Measurements from ENCODE around the gene PEPD.

Gene PEPD

GRCh38 chr19:33394723-33395560, 126.6 kb downstream of the PEPD start:
- DNase-seq (ENCODE audit: low read depth), result no peak

GRCh38 chr19:33394006-33394722, 127.4 kb downstream of the PEPD start:
- no peak for DNase-seq (ENCODE audit: low read depth)

DNA sequence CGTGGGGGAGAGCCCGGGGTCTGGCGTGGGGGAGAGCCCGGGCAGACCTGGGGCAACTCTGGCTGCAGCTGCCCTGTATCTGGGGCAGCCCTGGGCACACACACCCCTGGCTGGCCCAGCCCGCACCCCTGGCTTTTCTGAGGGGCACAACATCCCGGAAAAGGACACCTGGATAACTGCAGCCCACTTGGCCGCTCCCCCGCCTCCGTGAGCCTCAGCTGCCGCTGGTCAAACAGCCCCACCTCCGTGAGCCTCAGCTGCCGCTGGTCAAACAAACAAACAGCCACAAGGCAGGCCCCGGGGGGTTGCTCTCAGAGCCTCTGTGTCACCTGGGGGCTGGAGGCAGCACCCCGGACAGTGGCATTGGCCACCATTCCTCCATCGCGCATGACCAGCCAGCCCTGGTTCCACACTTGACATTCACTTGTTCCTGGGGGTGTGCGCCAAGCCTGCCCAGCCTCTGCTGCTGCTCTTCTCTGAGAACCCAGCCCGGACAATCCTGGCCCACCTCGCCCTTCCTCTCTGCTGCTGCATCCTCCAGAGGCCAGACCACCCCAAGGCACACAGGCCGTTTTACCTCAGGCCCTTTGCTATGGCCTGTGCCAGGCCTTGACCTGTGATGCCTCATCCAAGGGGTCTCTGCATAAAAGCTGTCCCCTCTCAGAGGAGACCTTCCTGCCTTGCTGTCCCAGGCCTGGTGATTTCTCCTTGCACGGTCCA, 128.1 kb downstream of the PEPD start:
- no peak for DNase-seq (ENCODE audit: low read depth)

- no peak for DNase-seq (ENCODE audit: low read depth)
Observed at GRCh38 chr19:33392341-33393285, 129.0 kb downstream of the PEPD start.

GRCh38 chr19:33391631-33392249, 129.9 kb downstream of the PEPD start:
- no peak for DNase-seq (ENCODE audit: low read depth)

- DNase-seq (ENCODE audit: low read depth), result no peak
Observed at GRCh38 chr19:33390908-33391630, 130.5 kb downstream of the PEPD start.

DNA sequence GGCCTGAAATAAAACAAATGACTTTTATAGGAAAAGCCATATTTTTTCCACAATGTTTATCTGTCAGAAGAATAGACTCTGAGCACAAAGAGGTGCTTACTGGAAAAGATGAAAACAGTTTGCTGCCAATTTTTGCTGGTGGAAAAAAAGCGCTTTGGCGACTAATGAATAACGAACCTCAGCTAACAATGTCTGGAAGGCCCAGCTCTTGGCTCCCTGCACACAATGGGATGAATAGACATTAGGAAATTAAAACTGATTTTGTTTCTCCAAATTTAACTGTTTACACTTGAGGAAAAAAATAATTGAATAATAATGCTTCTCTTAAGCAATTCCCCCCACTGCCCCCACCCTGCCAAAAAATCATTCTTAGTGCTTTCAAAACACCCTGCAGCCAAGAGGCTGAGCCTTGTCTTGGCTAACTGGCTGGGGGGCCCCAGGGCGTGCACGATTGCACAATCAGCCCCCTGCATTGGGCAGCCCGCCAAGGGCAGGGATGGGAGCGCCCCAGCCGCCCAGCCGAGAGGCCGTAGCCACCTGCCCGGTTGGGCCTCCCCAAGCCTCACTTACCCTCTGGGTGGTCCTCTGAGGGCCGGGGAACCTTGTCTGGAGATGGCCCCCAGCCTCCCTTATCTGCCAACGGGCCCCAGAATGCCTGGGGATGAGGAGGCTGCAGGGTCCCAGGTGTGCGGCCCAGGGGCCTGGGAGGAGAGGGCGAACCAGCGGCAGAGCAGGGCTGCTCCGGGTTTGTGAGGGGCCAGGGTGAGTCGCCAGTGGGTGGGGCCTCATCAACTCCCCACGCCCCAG, 131.3 kb downstream of the PEPD start:
- no peak for DNase-seq (ENCODE audit: low read depth)

DNA sequence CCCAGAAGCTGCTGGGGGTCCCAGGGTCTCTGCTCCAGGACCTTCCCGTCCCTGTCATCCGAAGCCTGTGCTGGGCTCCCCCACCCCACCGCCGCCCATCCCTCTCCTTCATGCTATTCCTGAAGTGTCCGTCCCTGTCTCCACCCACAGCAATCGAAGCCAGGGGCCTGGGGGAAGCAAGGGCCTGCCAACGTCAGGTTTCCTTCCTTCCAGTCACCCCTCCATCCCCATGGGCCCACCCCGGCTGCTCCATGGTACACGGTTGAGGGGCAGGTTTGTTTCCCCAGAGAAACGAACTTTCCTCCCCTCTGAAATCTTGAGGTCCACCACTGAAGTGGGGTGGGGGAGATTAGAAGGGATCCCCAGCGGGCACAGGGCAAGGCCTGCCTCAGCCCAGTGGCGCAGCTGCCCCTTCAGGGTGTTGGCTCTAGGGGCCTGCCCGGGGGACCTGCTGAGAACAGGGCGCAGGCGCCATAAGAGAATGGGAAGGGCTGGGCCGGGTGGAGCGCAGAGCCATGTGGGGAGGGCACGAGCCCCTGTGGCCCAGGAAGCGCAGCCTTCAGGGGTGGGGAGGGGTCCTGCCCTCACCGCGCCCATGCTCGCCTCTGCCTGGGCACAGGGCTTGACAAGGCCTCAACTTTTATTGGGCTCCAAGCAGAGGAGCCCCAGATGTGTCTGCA, 132.0 kb downstream of the PEPD start:
- DNase-seq (ENCODE audit: low read depth), result no peak

GRCh38 chr19:33388725-33389420, 132.7 kb downstream of the PEPD start:
- no peak for DNase-seq (ENCODE audit: low read depth)

- DNase-seq (ENCODE audit: low read depth), result no peak
Observed at GRCh38 chr19:33388231-33388724, 133.3 kb downstream of the PEPD start.

GRCh38 chr19:33387351-33388230, 134.0 kb downstream of the PEPD start:
- DNase-seq (ENCODE audit: low read depth), result no peak

GRCh38 chr19:33386361-33386858, 135.2 kb downstream of the PEPD start:
- no peak for DNase-seq (ENCODE audit: low read depth)

DNA sequence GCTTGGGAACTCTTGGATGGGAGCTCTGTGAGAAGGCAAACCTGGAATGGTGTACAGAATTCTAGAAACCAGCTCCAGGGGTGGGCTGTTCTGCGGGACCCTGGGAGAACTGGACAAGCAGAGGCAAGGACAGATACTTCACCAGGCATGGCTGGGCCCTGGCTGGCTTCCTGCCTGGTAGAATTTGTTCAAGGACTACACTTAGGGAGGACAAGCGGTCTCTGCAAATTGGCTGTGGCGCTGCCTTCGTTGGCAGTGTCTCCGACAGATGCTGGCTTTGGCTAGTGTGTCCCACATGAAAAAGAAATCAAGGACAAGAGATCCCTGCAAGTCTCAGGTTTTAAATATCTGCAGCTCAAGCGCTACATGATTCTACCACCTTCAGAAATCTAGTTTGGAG, 135.6 kb downstream of the PEPD start:
- no peak for DNase-seq (ENCODE audit: low read depth)

DNA sequence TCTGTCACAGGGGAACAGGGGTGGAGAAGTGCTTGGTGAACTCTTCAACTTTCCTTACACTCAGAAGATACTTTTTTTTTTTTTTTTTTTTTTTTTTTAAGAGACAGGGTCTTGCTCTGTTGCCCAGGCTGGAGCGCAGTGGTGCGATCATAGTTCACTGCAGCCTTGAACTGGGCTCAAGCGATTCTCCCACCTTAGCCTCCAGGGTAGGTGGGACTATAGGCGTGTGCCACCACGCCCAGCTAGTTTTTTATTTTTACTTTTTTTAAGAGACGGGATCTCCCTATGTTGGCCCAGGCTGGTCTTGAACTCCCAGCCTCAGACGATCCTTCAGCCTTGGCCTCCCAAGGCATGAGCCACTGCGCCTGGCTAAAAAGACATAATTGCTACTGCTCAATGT, 136.6 kb downstream of the PEPD start:
- no peak for DNase-seq (ENCODE audit: low read depth)

DNA sequence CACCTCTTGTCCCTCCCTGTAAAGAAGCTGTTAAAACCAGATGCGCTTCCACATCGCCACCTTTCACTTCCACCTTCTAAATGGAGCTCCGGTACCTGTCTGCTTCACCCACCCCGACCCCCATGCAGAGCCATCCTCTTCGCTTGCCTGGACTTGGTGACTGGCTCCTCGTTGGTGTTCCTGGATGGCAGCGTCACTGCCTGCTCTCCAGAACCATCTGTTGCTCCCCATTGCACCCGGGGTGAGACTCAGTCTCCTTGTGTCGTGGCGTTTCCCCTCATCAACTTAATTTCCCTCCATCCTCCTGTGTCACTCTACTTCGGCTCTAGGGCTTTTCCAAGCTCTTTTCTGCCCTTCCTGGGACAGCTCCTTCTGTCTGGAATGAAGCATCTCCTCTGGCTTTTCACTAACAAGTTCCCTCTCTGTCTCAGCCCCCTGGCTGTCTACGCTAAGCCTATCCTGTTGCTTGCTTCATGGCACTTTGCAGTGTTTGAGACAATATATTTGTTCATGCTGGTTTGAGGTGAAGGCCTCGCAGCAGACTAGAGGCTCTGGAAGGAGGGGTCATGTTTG, 137.8 kb downstream of the PEPD start:
- no peak for DNase-seq (ENCODE audit: low read depth)

DNA sequence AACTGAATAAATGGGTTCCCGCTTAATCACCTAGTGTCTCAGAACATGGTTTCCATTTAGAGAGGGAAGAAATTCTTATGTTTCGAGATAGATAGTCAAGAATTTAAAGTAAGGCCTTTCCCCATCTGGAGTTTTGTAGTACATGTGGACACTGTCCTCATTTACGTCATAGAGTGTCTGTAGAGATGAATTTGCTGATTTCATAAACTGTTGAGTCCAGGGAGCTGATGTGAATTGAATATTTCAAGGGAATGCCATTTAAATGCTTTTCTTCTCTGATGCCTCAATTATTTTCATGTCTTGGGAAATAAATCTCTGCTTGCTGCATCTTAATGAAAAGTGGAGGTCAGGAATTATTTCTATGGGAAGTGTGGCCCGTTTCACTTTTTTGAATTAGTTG, 138.6 kb downstream of the PEPD start:
- DNase-seq (ENCODE audit: low read depth), result no peak

- no peak for DNase-seq (ENCODE audit: low read depth)
Observed at GRCh38 chr19:33382006-33382405, 139.6 kb downstream of the PEPD start.

All from stimulated activated CD8-positive, alpha-beta memory T cell treated with anti-CD3 and anti-CD28 coated beads, Interleukin-12 subunit alpha, Interleukin-12 subunit beta, amount 100 ng/mL, for 4 hours (primary cell).